Fibroblast of skin of right quadriceps (primary cell): ENCODE results near the gene CREB3.
A peak's percentile ranks its signal among the peaks of the same experiment; 100 is the strongest.

Experiments
- DNase-seq: peaks from one replicate; pipeline ENCODE4 v3.0.0-alpha.2; 2013

Gene CREB3

DNA sequence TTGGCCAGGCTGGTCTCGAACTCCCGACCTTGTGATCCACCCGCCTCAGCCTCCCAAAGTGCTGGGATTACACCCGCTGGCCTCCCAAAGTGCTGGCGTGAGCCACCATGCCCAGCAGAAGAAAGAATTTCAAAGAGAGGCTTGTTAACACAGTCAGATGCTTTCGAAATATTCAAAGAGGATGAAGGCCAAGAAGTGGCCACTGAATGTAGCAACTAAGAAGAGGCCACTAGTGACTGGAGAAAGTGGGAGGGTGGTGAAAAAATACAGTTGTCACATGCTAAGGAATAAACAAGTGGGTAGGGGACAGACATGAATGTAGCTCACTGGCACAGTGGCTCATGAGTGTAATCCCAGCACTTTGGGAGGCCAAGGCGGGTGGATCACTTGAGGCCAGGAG, 29.8 kb upstream of the CREB3 start:
- no peak for DNase-seq

DNA sequence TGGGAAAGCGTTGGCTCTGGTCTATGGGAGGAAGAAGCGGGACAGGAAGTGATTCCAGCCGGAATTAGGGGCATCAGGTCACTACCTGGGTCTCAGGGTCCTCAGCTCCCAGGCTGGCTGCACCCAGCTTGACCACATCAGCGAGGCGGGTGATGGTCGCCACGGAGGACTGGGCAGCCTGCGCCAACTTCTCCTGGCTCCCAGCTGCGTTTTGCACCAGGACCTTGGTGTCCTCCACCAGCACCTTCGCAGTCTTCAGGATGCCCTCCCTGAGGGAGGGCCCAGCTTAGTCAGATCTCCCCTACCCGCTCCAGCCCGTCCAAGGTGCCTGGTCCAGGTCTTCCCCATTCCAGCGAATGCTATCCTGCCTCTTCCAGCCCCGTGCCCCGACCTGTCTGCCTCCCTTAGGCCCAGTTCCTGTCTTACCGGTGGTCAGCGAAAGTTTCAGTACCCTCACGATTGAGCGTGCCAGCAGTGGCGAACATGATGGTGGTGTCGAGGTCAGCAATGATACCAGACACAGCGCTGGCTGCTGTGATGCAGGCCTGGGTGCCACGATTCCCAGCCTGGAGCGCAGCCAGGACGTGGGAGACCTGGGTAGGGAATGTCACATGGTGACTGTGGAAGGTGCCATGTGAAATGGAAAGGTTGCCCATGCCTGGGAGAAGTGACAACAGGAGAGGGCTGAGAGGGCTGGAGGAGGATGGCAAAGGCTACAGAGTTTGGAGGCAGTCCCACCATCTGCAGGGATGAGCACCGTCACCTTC, 28.4 kb upstream of the CREB3 start:
- DNase-seq, result no peak

- no peak for DNase-seq
Measured at GRCh38 chr9:35705372-35705771, 27.1 kb upstream of the CREB3 start.

DNA sequence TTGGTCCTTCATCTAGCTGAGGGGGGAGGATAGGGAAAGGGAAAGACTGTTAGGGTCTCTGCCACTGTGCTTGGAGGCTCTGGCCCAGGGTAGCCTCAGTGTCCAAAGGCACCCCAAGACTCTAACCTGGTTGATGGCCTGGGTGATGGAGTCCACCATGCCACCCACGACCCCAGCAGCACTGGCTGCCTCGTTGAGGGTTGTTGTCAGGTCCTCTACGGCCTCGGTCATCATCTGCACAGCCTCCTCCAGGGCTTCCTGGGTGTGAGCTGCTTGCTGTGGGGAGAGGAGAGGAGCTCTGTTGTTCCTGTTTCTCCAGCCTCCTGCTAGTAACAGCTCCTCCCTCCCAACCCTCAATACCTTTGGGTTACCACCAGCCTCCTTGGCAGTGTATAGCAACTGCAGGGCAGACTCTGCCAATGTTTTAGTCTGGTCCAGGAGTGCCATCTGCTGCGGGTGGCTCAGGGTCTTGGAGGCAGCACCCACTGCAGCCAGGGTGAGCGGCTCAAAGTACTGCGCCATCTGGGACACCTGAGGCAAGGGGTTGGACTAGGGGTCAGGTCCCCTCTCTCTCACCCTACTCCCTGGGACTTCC, 26.5 kb upstream of the CREB3 start:
- DNase-seq, result no peak

GRCh38 chr9:35706951-35707350, 25.5 kb upstream of the CREB3 start:
- no peak for DNase-seq

- no peak for DNase-seq
Measured at GRCh38 chr9:35708146-35708545, 24.3 kb upstream of the CREB3 start.

- no peak for DNase-seq
Measured at GRCh38 chr9:35710818-35711500, 21.5 kb upstream of the CREB3 start.

- DNase-seq, result no peak
Measured at GRCh38 chr9:35711501-35712428, 20.7 kb upstream of the CREB3 start.

DNA sequence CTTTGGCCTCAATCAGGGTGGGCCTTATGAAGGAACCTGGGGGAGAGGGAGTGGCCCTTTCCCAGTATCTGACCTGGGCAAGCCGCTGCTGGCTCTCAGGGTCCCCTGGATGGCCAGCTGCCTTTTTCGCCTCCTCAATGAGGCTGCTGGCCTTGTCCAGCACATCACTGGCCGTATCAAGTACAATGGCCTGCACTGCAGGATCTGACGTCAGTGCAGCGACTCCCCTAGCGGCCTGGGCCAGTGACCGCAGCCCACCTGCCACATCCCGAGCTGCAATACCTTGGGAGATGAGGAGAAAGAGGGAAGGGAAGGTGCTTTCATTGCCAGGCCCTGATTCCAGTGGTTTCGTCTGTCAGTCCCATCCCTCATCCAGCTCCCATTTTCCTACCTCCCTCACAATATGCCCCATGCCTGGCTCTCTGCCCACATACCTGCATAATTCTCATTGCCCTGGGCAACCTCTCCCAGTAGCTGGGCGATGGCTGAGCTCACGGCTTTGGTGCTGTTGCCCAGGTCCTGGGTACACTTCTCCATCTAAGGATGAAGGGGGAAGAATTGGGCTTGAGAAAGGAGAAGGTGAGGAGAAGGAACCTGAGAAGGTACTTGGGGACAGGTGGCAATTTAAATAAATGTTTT, 19.6 kb upstream of the CREB3 start:
- no peak for DNase-seq

DNA sequence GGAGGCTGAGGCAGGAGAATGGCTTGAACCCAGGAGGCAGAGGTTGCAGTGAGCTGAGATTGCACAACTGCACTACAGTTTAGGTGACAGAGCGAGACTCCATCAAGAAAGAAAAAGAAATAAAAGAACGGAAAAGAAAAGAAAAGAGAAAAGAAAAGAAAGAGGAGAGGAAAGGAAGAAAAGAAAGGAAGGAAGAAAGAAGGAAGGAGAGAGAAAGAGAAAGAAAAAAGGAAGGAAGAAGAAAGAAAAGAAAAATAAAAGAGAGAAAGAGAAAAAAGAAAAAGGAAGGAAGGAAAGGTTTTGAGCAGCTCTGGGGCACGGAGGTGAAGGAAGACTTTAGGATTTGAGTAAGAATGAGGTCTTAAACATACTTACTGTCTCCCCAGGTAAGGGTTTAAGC, 18.9 kb upstream of the CREB3 start:
- no peak for DNase-seq

- DNase-seq, result no peak
Measured at GRCh38 chr9:35714123-35714522, 18.3 kb upstream of the CREB3 start.

GRCh38 chr9:35714579-35715252, 17.8 kb upstream of the CREB3 start:
- DNase-seq, result no peak

- no peak for DNase-seq
Measured at GRCh38 chr9:35716230-35716629, 16.2 kb upstream of the CREB3 start.

GRCh38 chr9:35717132-35717870, 15.2 kb upstream of the CREB3 start:
- DNase-seq, result no peak

GRCh38 chr9:35718721-35719511, 13.6 kb upstream of the CREB3 start:
- no peak for DNase-seq

DNA sequence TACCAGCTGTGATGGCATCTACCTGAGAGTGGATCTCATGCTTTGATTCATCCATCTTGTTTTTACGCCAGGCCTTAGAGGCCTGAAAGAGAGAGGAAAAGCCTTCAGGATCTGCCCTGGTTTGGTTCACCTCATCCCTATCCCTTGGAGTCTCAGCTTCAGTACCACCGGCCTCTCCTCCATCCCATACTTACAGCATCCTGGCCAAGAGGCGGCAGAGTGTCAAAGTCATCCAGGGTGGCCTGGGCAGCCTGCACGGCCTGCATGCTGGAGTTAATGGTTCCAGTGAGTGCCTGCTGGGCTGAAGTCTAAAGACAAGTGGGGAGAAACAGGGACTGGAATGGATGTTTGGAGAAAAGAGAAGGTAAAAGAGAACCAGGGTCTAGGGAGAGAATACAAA, 12.9 kb upstream of the CREB3 start:
- no peak for DNase-seq

- DNase-seq, result no peak
Measured at GRCh38 chr9:35723426-35723825, 9.0 kb upstream of the CREB3 start.

DNA sequence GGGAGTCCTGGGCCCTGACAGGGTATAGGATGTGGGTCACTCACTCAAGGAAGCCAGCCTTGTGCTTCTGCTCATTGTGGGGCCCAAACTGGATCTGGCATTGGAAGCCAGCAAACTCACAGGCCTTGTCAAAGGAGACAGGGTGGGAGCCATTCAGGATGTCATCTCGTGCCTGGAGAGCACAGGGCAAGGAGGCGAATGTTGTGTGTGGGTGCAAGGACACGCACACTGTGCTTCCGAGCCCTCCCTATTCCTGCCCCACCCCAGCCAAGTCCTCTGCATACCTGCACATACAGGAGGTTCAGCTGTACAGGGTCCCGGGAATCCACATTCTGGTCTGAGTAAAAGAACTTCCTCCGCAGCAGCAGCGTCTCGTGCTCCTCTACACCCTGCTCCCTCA, 8.6 kb upstream of the CREB3 start:
- no peak for DNase-seq

- no peak for DNase-seq
Measured at GRCh38 chr9:35725362-35725761, 7.1 kb upstream of the CREB3 start.

- DNase-seq, result peak; percentile 26
Measured at GRCh38 chr9:35726931-35727330, 5.5 kb upstream of the CREB3 start.

- DNase-seq, result no peak
Measured at GRCh38 chr9:35727676-35728040, 4.8 kb upstream of the CREB3 start.
